Pons (tissue), 1 donor: ENCODE results near the gene NSF.
"Not testable (repeated sequence)": the region's sequence is repeated elsewhere in the genome, so short reads cannot be mapped to it uniquely, and the experiment has no call there.

ENCODE experiments used
- DNase-seq: peaks from one replicate; pipeline ENCODE4 v3.0.0-alpha.2; 2016; ENCODE audit warnings: low spot score

Gene NSF

DNA sequence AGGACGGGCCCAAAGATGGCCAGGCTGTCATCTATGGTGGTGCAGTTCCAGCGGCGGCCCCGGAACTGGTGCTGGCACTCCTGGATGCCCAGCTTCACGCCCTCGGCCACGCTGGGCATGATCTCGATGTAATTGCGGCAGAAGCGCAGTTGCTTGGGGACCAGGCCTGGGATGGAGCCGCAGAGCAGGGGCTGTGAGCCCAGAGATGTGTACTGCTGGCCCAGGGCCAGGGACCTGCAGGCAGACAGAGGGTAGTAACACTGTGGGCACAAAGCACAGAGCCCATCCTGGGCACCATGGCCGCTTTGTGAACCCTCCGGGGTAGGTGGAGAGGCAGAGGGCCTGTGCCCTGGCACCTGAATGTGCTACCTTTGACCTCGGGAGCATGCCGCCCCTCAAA lies 183.2 kb downstream of the NSF start:
- DNase-seq, result no peak

DNA sequence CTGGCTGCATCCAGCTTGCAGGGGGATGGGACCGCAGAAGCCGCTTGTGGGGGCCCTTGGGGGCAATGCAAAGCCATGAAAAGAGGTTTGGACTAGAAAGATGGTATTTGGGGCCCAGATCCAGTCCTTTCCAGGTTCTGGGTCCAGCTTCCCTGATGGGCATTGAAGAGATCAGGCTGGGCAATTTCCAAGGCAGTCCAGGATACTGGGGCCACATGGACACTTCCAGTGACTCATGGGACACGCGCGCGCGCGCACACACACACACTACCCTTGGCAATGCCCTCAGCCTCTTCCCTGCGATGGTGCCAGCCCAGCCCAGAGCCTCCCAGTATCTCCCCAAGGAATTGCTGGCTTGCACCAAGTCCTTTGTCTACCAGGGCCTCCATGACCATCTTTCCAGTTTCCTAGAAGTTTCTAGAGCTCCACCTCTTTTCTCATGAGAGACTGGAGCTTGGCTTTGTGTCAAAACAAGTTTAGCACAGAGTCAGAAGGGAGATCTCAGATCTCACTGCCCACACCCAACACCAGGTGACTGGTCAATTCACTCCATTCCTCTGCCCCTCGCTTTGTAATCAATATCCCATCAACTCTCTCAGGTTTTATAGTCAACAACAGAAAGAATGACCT lies 183.8 kb downstream of the NSF start:
- DNase-seq, result no peak

DNA sequence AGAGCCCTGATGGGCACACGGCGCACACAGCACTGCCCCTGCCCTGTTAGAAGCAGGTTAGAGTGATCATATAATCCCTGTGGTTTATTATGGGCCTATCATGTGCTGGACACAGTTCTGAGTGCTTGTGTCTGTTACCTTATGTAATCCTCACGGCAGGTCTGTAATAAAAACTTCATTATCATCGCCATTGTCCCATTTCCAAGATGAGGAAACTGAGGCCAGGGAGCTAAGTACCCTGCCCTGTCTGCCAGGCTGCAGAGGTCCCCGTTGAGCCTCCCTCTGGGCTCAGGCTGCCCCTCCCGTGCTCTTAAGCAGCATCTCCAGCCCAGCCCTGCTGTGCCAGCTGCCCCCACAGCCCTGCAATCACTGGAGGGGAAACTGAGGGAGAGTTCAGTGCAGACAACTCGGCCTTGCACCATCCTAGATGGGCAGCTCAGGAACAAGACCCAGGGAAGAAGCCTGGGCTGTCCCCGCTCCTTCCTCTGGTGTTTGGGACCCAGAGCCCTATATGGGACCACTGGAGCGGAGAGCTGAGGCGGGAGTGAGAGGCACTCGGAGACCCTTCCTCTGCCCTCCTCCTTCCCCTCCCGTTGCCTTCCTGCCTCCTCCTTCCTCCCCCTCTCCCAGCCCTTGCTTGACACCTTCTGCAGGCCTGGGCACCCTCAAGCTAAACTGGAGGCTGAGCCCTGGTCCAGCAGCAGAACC lies 186.0 kb downstream of the NSF start:
- no peak for DNase-seq

DNA sequence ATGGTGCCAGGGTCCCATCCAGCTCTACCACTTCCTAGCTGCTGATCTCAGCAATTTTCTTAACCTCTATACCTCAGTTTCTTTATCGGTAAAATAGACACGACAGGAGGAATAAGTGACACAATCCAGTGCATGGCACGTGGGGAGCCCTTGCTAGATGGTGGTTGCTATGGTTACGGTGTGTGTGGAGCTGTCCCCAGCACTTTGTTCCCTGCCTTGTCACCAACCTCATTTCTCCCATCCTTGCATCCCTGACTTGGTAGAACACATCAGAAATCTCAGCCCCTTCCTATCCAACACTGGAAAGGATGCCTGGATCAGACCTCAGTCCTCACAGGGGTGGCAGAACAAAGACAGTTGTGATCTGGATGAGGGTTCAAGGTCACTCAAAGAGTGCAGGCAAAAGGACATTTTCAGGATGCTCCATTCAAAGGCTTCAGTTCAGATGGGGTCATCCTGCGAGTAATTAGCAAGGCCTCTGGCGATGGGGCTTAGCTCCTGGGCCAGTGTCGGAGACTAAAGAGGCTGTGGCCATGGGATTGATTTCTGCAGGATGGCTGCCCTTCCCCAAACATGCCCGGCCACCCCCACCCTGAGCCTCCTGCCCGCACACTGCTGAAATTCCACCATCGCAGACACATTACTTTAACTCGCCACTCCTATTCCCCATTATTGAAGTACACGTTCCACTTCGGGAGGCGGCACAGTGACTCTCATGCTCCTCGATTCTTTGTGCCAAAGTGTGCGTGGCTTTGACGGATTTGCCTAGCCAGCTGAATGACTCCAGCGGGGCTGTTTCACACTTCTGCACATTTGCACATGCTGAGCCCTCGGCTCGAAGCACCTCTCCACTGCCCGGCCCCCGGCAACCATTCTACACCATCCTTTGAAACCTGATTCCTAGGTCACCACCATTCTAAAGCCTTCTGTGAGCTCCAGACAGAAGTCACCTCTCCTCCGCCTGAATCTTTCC lies 187.8 kb downstream of the NSF start:
- DNase-seq, result no peak

DNA sequence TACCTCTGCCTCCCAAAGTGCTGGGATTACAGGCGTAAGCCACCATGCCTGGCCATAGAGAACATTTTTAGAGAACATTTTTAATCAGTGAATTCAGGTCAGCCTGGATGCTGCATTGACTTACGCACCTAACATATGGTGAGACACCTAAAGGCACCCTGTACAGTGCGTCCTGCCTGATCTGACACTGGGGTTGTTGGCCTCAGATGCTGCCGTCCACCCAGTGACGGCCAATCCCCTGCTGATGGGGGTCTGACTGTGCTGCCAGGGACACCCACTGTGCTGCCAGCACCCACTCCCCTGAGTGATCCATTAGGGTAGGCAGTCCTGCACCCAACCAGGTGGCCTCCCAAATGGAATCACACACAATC lies 189.5 kb downstream of the NSF start:
- no peak for DNase-seq

DNA sequence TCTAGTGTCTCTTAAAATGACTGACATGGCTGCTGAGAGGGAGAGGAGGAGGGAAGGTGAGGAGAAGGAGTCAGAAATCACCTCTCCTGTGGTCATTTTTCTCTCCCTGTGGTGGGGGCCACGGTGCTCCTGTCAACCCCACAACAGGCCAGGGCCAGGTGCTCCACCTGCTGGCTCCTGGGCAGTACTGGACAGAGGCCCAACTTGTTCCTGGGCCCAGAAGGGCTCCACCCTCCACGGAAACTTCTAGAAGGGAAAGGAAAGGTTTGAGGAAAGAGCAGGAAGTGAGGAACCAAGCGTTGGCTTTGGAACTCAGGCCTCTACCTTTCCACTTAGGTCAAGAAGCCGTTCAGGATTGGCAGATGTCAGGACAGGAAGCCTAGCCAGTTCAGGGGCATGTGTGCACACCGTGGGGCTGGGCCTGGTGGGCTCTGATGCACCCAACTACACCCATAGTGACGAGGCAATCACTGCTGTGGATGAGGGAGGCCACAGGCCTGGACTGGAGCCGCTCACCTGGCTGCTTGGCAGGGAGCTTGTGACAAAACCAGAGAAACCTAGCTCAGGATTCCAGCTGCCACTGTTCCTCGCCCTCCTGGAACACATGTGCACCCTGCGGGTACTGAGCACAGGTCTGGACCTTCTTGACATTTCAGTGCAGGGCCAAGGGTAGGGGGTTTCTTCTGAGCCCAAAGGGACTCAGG lies 191.9 kb downstream of the NSF start:
- DNase-seq, result no peak

DNA sequence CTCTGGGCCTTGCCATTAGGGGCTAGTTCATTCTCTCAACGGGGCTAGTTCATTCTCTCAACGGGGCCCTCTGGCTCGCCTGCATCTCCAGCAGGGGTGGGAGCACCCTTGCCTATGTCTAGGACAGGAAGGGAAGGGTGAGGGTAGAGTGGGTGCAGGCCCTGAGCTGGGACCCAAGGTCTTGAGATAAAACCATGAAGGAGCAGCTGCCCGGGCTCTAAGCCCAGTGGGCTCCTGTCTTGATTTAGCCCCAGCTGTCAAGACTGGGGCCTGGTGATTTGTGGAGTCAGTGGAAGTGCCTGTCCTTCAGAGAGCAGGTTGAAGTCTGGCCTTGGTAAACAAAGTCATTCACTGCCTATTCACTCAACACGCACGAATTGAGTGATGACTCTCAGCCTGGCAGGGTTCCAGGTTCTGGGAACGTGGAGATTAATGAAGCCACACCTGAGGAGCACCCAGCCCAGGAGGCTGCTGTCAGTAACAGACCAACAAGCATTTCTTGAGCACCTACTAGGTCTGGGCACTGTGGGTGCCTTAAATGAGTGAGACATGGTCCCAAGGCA lies 192.6 kb downstream of the NSF start:
- DNase-seq, result no peak

DNA sequence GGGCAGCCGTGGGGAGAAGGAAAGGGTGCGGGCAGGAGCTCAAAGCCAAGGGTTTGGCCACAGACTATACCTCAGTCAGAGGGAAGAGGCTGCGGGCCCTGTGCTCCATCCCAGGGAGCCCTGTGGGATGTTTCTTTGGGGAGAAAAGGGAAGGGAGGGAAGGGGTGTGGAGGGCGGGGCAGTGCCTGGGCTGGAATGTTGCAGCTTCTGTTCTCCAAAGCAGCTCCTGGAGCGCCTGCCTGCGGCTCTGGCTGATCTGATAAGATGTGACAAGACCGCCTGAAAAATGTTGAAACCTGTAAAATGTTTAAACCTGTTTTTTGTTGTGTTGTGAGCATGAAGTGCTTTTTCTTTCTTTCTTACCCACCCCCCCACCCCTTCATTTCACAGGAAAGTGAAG lies 195.2 kb downstream of the NSF start:
- no peak for DNase-seq

DNA sequence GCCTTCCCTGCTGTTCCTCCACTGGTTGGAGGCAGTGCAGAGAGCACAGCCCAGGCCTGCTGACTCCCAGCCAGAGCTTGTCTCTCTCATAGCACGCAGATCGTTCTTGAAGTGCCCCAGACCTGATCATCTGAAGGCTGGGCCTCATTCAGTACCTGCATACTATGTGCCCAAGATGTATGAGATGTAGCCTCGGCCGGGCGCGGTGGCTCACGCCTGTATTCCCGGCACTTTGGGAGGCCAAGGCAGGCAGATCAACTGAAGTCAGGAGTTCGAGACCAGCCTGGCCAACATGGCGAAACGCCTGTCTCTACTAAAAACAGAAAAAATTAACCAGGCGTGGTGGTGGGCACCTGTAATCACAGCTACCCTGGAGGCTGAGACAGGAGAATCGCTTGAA lies 197.0 kb downstream of the NSF start:
- DNase-seq, result no peak

DNA sequence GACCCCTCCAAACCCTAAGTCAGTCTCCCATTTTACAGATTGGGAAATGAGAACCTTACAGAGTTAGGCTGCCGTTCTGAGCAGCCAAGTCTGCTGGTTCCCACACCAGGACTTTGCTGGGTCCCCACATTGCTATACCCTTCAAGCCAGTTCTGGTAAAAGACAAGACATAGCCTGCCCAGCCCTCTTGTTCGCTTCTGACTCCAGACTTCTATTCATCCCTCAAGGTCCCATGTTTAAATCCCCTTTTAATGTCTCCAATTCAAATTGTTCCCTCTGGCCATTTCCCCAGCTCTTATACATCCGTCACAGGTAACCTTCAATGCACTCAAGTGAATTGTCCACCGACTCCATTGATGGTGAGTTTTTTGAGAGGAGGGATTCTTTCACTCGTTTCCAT lies 197.8 kb downstream of the NSF start:
- DNase-seq, result no peak

DNA sequence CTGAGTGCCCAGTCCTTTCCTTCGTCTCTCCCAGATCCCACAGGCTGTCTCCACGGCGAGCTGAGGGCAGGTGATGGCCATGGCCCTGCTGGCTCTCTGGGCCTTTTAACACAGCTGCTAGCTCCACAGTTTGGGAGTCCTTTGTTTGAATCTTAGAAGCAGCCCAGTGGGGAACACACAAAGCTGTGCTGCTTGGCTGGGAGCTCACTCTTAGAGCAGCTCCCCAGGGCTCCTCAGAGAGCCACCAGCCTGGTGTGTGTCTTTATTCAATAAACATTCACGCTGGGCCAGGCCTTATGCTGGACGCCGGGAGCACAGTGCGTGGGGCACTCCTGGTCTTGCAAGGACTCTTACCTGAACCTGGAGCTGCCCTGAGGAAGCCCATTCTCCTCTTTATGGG lies 198.3 kb downstream of the NSF start:
- no peak for DNase-seq

DNA sequence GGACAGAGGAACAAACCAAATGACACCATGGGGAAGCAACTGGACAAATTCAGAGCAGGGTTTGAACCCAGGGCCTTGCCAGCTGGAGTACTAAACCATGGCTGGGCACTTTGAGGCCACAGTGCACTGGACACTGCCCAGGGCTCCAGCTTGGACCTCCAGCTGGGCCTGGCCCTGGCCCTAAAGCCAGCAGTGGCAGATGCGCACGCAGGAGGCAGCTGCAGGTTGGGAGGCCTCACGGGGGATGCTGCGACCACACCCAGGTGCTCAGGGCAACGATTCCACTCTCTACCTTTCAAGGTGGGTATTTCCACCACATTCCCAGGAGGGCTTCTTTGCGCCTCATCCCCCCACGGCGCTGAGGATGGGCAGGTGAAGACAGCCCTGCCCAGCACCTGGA lies 199.1 kb downstream of the NSF start:
- DNase-seq, result no peak

DNA sequence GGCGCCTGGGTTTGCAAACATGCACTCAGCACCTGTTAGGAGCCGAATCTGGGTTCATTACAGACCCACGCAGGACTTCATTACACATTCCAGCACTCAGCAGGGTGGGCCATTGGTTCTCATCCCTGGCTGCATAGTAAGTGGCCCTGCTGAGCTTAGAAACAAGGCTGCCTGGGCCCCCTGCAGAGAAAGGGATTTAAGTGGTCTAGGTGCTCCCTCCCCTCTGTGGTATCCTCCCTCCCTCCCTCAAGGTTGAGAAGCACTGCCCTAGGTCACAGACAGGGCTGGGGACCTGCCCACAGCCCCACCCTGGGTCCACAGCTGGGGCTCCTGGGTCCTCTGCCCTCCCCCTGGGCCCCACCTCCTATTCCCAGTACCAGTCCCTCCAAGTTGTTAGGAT lies 199.7 kb downstream of the NSF start:
- no peak for DNase-seq

DNA sequence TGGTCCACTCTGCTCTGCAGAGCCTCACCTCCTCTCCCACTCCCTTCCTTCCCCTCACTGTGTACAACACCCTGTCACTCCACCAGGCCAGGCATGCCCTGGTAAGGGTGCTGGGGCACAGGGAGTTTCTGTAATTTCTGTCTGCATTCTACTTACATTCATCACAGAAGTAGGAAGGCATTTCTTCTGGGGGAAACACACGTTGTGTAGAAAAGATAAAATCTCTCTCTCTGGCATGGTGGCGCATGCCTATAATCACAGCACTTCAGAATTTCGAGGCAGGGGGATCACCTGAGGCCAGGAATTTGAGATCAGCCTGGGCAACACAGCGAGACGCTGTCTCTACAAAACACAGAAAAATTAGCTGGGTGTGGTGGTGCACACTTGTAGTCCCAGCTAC lies 201.1 kb downstream of the NSF start:
- no peak for DNase-seq

DNA sequence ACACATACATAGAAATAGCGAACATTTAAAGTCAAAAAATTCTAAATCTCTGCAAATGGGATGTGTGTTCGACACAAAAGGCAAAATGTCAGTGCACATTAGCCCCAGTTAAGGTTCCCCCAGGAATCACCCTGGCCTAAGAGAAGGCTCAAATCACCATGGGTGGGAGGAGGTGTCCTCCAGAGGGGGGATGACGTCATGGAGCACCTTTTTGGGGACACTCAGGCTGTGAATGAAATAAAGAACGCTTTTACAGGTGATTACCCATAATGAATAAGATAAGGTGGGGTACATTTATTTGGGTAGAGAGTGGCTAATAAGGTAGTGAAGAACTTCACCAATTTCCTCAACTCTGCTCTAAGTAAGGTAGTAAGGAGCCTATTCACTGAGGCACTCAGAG lies 201.6 kb downstream of the NSF start:
- DNase-seq, result no peak

DNA sequence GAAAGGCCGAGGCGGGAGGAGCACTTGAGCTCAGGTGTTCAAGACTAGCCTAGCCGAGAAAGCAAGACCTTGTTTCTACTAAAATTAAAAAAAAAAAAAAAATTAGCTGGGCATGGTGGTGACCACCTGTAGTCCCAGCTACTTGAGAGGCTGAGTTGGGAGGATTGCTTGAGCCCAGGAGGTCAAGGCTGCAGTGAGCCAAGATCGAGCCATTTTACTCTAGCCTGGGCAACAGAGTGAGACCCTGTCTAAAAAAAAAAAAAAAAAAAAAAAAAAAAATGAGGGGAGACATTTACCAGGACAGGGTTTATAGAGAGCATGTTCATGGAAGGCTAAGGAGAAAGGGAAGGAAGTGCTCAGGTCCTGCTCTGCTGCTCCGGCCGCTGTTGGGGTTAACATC lies 202.6 kb downstream of the NSF start:
- not testable (repeated sequence) for DNase-seq

DNA sequence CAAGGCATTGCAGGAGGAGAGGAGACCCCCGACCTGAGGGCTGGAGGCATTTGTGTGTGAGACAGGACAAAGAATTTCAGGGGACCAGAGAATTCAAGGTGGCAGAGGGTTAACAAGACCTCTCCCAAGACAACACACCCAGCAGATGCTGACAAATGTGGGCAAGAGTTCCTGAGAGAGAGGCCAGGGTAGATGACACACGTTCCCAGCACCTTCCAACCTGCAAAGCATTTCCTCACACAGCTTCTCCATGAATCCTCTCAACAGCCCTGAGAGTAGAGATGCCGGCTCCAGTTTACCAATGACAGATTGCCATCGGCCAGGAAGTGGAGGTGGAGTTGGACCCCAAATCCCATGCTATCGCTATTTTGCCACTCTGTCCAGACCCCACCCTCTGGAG lies 203.1 kb downstream of the NSF start:
- DNase-seq, result no peak

DNA sequence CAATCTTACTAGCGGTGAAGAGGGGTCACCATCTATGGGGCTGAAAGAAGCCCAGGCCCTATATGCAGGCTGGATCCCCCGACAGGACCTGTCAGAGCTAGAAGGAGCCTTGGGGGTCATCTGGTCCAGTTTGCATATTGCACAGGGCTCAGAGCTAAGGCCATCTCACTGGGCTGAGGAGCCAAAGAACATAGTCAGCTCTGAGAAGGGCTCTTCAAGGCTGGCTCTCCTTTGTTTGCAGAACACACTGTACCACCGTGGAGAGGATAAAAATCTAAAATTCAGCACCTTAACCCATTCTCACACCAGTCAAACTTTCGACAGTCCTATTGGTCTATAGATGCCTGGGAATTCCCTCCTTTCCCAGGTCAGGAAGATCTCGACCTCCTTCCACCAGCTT lies 203.8 kb downstream of the NSF start:
- DNase-seq, result no peak

DNA sequence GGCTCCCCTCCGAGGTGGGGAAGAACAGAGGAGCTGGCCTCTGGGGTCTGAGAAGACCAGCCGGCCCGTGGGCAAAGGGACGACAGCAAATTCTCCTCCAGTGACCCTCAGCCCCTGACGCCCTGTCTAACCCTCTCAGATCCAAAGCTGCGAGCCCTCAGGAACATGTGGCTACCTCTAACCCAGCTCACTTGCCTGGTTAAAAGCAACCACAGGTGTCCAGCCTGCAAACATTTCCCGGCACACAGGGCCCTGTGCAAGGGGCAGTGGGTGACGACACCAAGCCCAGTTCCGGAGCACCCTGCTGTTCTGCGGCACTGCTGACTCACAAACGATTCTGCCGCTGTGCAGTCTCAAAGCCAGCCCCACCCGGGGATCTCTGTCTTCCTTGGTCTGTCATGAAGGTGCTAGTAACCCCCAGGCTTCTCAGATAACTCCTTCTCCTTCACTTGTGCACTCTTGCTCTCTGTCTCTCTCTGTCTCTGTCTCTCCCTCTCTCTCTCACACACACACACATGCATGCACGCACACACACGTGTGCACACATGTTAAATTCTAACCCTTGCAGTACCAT lies 205.0 kb downstream of the NSF start:
- no peak for DNase-seq

DNA sequence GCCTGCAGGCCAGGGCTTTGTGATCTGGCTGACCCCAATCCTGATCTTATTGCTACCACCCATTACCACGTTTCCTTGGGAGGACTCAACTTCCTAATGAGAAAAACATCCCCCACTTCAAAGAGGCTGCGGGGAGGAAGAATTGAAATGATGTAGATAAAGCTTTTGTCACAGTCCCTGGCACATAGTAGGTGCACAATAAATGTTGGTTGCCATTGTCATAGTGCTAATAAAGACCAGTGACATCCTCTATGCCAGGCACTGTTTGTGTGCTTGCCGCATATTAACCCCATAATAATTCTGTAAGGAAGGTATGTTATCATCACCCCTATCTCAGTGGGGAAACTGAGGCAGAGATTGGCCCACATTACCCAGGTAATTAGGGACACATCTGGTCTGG lies 205.6 kb downstream of the NSF start:
- no peak for DNase-seq

DNA sequence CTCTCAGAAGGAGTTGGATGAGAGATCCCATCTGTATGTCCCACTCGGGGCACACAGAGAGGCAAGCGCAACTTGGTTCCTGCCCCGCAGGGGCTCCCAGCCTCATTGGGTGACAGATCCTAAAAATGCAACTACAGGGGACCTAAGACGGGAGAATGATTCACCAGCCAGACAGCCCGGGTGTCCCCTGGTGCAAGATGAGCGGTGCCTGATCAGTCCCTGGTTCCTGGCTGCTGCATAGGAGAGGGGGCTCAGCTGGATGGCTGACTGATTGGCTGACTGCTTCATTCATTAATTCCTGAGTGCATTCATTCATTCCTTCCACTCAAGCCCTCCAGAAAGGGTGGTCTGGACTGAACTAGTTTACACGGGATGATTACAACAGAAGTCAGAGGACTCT lies 206.1 kb downstream of the NSF start:
- no peak for DNase-seq
